Measurements from ENCODE around the gene RBFOX1. TPM values are rescaled to one million over a fixed set of nuclear protein-coding genes. Genes with fewer than 3 reads are reported as not detected.

RBFOX1 gene
- total RNA-seq, 2 donors from 2014 or later = 30.4 to 33.0 TPM

DNA sequence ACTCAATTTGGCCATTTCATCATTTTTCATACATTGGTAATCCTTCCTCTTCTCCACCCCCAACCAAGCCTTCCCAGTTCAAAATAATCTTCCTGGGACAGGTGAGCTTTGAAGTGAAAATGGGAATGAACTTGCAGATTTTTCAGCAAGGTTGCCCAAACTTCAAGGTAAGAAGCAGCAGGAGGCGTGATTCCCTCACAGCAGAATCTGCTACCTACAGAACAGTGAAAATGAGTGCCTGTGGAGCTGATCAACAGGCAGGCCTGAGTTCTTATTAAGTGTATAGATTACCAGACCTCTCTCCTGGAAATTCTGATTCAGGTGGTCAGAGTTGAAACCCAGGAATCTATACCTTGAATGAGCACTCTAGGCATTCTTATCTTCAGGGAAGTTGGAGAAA, 356.6 kb downstream of the RBFOX1 start:
- TF ChIP-seq, protein P1, sequence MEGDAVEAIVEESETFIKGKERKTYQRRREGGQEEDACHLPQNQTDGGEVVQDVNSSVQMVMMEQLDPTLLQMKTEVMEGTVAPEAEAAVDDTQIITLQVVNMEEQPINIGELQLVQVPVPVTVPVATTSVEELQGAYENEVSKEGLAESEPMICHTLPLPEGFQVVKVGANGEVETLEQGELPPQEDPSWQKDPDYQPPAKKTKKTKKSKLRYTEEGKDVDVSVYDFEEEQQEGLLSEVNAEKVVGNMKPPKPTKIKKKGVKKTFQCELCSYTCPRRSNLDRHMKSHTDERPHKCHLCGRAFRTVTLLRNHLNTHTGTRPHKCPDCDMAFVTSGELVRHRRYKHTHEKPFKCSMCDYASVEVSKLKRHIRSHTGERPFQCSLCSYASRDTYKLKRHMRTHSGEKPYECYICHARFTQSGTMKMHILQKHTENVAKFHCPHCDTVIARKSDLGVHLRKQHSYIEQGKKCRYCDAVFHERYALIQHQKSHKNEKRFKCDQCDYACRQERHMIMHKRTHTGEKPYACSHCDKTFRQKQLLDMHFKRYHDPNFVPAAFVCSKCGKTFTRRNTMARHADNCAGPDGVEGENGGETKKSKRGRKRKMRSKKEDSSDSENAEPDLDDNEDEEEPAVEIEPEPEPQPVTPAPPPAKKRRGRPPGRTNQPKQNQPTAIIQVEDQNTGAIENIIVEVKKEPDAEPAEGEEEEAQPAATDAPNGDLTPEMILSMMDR (IDR thresholded peaks at IDR 0.05) = no peak
- Histone ChIP-seq H3K4me3 (no peak overlapping the region), H3K36me3 (no peaks in the 10 kb centered on the region), H3K27me3 (no peaks in the 10 kb centered on the region), H3K9me3 (no peaks in the 10 kb centered on the region), H3K27ac (no peak overlapping the region), H3K4me1 (no peaks in the 10 kb centered on the region)
- no peak for DNase-seq (ENCODE audit: low spot score)

DNA sequence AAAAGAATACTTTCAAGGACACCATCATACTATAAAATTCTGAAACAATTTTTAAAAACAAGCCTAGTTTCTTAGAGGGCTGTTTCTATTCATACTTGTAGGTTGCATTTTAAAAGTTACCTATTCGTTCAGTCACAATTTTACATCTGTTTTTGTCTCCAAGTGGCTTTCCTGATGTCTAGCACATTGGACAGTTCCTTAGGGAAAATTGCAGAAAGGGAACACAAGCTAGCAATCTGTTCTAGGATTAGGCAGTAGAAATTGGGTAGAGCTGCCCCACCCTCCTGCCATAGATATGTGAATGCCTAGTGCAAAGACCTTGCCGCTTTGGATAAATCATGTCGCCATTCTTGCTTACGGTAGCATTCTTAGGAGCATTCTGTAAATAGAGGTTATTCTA, 358.9 kb downstream of the RBFOX1 start:
- DNase-seq (ENCODE audit: low spot score) = no peak
- H3K27me3 ChIP-seq = no peaks in the 10 kb centered on the region
- H3K4me3 ChIP-seq = no peak overlapping the region
- no peaks in the 10 kb centered on the region for H3K9me3 ChIP-seq
- no peak overlapping the region for H3K27ac ChIP-seq
- TF ChIP-seq, protein P1 (IDR thresholded peaks at IDR 0.05) = no peak
- no peaks in the 10 kb centered on the region for H3K36me3 ChIP-seq
- no peaks in the 10 kb centered on the region for H3K4me1 ChIP-seq

DNA sequence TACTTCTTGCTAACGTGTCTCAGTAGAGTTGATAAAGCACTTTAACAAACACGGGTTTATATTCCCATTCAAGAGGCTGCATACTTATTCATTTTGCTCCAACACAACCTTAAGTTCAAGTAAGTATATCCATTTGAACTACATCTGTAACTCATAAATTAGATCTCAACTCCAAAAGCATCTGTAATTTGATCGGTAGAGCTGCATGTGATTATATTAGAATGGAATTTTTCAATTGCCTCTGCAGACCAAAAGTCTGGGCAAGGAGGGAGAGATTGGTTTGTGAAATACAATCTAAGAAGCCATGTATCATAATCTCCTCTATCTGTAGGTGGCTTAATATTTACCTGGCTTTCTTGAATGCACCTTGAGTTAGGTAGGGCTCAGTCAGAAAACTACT, 371.0 kb downstream of the RBFOX1 start:
- TF ChIP-seq, protein P1 (IDR thresholded peaks at IDR 0.05) = no peak

DNA sequence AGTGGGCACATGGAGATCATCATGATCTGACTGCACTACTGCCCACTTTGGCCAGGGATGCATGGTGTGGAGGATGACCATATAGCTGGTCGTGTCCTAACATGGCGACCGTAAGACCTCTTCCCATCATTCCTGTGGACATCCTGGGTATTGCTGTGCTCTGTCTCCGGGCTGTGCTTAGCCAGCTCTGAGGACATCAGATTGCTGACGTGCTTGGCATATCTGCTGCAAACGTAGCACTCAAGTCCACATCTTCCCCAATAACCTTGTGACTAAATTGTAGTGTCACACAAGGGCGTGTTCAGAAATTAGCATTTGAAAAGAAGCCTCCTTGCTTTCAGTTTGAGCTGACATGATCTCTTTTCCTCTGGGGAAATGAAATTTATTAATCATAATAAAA, 373.2 kb downstream of the RBFOX1 start:
- Histone ChIP-seq H3K27me3 (no peaks in the 10 kb centered on the region), H3K27ac (no peak overlapping the region), H3K9me3 (no peaks in the 10 kb centered on the region), H3K4me3 (no peak overlapping the region), H3K36me3 (no peaks in the 10 kb centered on the region), H3K4me1 (no peaks in the 10 kb centered on the region)
- no peak for DNase-seq (ENCODE audit: low spot score)
- TF ChIP-seq, protein P1 (IDR thresholded peaks at IDR 0.05) = no peak

More for the DNA sequence above, 371.0 kb downstream of the RBFOX1 start:
- Histone ChIP-seq H3K27ac (no peak overlapping the region), H3K36me3 (no peaks in the 10 kb centered on the region), H3K9me3 (no peaks in the 10 kb centered on the region), H3K4me3 (no peak overlapping the region), H3K4me1 (no peaks in the 10 kb centered on the region), H3K27me3 (no peaks in the 10 kb centered on the region)
- DNase-seq (ENCODE audit: low spot score) = no peak

DNA sequence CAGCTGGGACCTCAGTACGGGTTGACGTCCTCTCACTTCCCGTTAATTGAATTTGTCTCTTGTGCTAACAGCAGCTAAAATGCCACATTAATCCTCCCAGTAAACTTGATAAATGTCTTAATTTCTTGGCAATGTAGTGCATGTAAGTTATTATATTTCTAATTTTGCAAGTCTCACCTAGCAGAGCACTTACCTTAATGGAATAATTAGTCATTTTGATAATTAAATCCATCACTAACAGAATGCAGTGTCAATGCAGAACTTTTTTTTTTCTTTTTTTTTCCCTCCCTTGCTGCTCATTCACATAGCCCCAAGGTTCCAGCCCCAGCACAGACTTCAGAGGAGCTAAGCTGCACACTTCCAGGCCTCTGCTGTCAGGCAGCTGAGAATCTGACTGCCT, 376.5 kb downstream of the RBFOX1 start:
- H3K4me3 ChIP-seq = no peak overlapping the region
- TF ChIP-seq, protein P1 (IDR thresholded peaks at IDR 0.05) = no peak
- no peaks in the 10 kb centered on the region for H3K36me3 ChIP-seq
- no peaks in the 10 kb centered on the region for H3K9me3 ChIP-seq
- H3K4me1 ChIP-seq = no peaks in the 10 kb centered on the region
- H3K27ac ChIP-seq = no peak overlapping the region
- DNase-seq (ENCODE audit: low spot score) = no peak
- no peaks in the 10 kb centered on the region for H3K27me3 ChIP-seq

DNA sequence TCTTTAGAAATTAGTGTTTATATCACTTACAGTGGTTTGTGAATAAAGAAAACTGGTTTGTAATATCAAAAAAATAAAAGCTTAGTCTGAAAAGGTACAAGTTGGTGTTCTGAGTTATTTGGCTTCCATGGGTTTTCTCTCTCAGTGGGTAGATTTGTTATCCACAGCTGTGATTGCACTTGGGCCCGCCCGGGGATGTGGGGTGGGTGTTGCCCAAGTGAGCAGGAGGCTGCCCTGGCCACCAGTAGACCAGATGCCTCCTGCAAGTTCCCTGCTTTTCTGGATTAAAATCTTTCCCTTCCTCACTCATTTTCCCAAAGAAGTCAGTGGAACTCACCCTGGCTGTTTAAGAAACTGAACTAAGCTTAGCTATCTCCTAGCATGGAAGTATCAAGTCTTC, 380.6 kb downstream of the RBFOX1 start:
- Histone ChIP-seq H3K36me3 (no peaks in the 10 kb centered on the region), H3K27me3 (no peaks in the 10 kb centered on the region), H3K4me1 (no peaks in the 10 kb centered on the region), H3K27ac (no peak overlapping the region), H3K4me3 (no peak overlapping the region), H3K9me3 (no peaks in the 10 kb centered on the region)
- DNase-seq (ENCODE audit: low spot score) = no peak
- TF ChIP-seq, protein P1 (IDR thresholded peaks at IDR 0.05) = no peak

All from right atrium auricular region (tissue), 2 donors.